Body of pancreas (tissue), 4 donors: ENCODE measurements around the gene B3GLCT.

Source experiments
- POLR2A ChIP-seq, 3 donors: fragments of 450-650 bp; IDR thresholded peaks; one replicate each; pipeline ENCODE4 v1.6.1; 2016; ENCODE audit warnings: antibody characterized with exemption in 3 of 3, mild to moderate bottlenecking in 2 of 3
- TF ChIP-seq, protein P1 (sequence below), 7 experiments: fragments of 450-650 bp in 4 of 7; fragments of 200-600 bp in 3 of 7; sonication (generic) in 3 of 7; IDR thresholded peaks; one replicate each; pipeline ENCODE4 v1.5.1; 2016 to 2019; ENCODE audit warnings: antibody characterized with exemption in 7 of 7

DNA sequence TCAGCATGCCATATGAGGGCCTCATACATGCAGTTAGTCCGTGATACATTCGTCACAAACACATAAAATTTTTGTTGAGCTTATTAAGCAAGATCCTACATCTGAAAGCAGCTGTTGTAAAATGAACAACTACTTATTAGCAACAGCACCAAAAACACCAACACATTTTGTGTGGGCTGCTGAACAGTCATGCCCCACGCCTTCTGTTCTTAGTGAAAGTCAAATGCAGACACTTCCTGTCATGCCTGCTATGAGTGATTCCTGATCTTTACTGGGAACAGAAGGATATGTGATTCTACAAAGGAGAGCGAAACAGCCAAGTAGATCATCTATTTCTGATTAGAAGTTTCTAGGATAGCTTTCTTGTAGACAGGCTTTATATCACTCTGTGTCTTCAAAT is 4.2 kb upstream of the B3GLCT start:
- TF ChIP-seq, protein P1, sequence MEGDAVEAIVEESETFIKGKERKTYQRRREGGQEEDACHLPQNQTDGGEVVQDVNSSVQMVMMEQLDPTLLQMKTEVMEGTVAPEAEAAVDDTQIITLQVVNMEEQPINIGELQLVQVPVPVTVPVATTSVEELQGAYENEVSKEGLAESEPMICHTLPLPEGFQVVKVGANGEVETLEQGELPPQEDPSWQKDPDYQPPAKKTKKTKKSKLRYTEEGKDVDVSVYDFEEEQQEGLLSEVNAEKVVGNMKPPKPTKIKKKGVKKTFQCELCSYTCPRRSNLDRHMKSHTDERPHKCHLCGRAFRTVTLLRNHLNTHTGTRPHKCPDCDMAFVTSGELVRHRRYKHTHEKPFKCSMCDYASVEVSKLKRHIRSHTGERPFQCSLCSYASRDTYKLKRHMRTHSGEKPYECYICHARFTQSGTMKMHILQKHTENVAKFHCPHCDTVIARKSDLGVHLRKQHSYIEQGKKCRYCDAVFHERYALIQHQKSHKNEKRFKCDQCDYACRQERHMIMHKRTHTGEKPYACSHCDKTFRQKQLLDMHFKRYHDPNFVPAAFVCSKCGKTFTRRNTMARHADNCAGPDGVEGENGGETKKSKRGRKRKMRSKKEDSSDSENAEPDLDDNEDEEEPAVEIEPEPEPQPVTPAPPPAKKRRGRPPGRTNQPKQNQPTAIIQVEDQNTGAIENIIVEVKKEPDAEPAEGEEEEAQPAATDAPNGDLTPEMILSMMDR (IDR thresholded peaks at IDR 0.05): no peak
- TF ChIP-seq POLR2A (IDR thresholded peaks at IDR 0.05): no peak
